Subcutaneous adipose tissue (tissue), 4 donors: ENCODE results near the gene NIPAL4. TPM values are rescaled to one million over a fixed set of nuclear protein-coding genes. Genes with fewer than 3 reads are reported as not detected.

Experiments
- total RNA-seq, 4 donors: library from RNA; depleted of rRNA; stranded (reverse); fragments of >200 nt; gene quantifications; one replicate each; pipeline ENCODE4 v1.1.0, GENCODE V29; 2016
- TF ChIP-seq, protein P1 (sequence below): fragments of 450-650 bp; IDR thresholded peaks from one replicate; pipeline ENCODE4 v1.5.1; 2016; ENCODE audit warnings: low read depth, mild to moderate bottlenecking, control low read depth, antibody characterized with exemption, moderate library complexity

Gene NIPAL4
- total RNA-seq, 4 donors from 2014 or later = 0.22 to 1.3 TPM; not detected in 2

DNA sequence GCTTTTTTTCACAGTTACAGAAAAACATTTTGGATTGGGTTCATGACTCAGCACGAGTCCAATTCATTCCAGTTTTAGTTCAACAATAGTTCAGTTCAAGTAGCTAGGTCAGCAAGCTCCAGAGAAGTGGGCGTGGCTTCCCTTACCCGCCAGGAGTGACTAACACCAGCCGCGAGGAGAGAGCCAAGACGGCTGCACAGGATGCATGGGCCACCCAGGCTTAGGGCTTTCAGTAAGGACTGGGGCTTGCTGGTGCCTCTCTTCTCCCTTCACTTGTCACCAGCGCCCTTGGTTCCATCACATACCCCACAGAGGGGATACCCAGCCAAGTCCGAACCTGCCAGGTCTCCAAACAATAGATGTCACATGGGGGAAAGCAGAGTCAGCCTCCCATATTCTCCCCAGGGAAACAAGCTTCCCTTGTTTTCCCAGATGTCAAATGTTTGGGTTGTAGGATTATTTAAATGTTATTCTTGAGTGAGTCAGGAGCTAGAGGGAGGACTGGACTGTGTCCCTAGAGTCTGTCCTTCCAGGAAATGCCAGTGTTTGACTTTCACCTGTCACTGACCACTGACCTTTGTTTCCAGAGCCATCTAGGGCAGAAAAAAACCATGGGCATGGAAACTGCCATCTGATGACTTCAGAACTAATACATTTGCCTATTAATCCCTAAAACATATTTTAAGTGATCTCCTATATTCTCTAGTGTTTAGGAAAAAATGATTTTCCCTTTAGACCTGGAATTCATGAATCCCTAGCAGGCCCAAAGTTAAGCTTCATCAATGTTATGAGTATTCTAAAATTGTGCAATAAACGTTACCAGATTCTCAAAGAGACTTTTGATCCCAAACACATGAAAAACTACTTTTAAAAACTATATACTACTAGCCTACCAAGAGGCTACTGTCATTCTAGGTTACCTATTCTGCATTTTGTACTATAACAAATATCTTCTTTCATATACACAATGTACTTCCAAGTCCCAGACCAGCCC lies 51.9 kb downstream of the NIPAL4 start:
- TF ChIP-seq, protein P1, sequence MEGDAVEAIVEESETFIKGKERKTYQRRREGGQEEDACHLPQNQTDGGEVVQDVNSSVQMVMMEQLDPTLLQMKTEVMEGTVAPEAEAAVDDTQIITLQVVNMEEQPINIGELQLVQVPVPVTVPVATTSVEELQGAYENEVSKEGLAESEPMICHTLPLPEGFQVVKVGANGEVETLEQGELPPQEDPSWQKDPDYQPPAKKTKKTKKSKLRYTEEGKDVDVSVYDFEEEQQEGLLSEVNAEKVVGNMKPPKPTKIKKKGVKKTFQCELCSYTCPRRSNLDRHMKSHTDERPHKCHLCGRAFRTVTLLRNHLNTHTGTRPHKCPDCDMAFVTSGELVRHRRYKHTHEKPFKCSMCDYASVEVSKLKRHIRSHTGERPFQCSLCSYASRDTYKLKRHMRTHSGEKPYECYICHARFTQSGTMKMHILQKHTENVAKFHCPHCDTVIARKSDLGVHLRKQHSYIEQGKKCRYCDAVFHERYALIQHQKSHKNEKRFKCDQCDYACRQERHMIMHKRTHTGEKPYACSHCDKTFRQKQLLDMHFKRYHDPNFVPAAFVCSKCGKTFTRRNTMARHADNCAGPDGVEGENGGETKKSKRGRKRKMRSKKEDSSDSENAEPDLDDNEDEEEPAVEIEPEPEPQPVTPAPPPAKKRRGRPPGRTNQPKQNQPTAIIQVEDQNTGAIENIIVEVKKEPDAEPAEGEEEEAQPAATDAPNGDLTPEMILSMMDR = no peak

DNA sequence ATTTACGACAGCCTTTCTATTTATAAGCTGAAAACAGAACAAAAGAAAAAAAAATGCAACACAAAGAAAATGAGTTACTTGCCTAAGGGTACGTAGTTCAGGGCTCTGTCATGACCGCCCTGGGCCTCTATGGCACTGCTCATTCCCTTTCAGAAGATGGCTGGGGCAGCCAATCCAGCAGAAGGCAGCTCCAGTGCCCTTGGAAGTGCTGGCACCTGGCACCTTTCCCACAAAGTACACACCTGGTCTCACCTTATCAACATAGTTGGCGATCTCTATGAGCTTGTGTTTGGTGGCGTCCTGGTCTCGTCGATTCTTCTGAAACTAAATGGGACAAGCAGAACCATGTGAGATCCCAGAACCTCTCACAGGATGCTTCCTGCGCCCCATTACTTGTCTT lies 53.2 kb downstream of the NIPAL4 start:
- TF ChIP-seq, protein P1 = no peak

DNA sequence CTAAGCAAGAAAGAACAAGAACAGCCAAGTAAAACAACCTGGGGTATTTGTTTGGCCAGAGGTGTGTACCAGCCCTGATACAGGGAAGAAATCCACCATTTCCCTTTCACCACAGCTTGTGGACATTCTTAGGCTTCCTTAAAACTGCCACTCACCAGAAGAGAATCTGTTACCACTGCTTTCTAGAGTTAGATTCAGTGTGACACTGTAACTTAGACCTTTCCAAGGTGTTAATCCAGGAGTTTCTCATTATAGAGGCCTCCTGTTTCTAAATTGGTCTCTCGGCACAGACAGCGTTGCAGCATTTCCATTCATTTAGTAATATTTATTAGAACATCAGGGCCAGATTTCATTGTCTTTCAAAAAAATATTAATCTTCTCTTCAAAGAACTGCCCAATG lies 55.0 kb downstream of the NIPAL4 start:
- TF ChIP-seq, protein P1 = no peak

DNA sequence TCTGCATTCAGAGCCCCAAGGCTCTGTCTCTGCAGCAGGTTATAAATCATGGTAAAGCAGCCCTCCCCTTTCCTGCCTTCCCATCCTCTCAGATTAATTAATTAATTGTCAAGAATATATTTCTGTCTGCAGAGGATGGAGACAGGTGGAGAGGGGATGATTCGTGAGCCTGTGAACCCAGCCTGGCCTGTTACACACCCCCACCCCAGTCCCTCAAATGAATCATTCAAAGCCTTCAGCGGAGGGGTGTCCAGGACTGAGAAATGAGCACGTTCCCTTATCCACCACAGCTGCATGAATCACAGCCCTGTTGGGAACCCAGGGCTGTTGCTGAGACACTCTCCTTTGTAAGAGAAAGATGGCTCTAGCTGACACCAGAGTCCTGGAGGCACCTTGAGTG lies 56.0 kb downstream of the NIPAL4 start:
- TF ChIP-seq, protein P1 = no peak

DNA sequence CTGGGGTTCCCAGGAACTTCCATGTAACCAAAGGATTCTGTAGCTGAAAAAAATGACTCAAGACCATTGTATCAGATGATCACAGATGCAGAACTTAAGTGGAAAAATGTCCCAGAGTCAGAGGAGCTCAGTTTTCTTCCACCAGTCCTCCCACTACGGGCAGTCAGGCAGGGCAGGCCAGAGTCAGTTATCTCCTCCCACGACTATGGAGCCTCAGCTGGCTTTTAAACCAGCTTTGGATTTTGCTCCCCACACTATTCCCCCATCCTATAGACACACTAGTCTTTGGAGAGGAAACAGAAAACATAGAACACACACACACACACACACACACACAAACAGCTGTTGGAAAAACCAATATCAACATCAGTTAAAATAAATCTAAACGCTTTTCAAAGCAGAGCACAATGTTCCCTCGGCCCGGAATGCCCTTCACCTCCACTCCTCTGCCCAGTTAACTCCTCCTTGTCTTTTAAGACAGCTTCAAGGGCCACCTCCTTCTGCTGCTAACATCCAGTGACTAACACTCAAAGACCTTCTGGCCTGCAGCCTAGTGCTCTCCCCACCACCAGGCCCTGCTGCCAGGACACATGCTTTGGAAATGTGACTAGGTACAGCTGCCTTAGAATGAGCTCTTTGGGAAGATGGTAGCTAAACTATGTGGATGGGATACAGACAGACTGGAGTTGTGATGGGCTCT lies 56.8 kb downstream of the NIPAL4 start:
- TF ChIP-seq, protein P1 = no peak

DNA sequence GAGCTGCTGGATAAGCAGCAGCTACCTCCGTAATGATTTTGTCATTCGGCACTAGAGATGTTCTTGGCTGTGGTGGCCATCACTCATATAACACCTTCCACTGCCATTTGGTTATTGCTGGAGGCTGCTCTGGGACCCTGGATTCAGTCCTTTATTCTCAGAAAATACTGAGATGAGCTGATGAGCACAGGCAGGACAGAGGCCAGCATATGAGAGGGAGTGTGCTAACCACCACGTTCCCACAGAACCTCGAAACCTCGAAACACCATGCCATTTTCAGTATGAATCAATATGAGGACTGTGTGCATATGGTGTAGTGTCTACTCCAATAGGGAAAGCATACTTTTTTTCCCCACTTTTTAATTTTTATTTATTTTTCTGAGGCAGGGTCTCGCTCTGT lies 59.0 kb downstream of the NIPAL4 start:
- TF ChIP-seq, protein P1 = no peak

DNA sequence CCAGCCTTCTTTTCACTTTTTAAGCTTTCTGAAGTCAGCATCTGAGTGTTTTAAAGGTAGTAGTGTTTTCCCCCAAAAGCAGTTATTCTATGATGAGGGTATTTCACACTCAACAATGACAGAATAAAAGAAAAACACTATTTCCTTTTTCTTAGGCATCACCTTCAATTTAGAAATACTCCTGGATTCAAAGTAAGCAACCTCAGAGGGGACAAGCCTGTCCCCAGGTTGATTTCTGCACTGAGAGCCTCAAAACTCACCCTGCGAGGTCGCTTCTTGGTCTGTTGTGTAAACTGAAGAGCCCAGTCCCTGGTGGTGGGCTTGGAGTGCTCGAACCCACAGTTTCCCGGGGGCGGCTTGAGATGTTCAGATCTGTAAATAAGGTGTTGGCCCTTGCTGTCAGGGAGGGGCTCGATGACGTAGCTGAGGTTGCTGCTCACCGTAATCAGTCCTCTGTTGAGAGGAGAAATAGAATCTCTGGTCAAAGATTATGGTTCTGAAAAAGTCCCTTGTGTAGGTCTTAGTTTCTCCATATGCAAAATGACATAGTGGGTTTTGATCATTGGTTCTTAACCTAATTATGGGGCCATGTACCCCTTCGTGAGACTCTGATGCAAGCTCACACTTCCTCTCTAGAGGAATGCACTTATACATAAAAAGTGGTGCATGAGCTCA lies 59.7 kb downstream of the NIPAL4 start:
- TF ChIP-seq, protein P1 = no peak
